ENCODE measurements around the gene MTMR12. TPM values are rescaled to one million over a fixed set of nuclear protein-coding genes. Genes with fewer than 3 reads are reported as not detected.

Gene MTMR12
- total and polyA plus RNA-seq, 2 of the 8 experiments (the other 6 are each of a cell fraction or from before 2014, with no cell fraction given), result 19.1 to 59.3 TPM

DNA sequence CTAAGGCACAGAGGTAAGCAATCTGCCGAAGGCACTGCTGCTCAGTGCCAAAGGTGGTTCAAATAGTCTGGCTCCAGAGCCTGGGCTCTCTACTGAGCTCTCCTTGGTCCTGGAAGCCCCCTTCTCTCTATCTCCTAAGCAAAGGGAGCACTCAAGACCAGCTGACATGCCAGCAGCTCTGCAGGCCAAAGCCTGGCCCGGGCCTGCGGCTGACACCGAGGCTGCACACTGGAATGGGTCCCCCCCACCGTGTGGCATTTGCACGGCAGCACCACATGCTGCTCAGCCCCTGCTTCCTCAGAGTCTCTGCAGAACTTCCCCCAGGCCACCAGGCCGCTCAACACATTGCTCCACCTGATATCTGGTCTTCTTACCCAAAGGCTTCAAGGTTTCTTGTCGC is 80.8 kb downstream of the MTMR12 start (continued):
- TF ChIP-seq ATF3 (IDR thresholded peaks at IDR 0.05; ENCODE audit: insufficient read depth, low read depth, low read length), result no peak
- TF ChIP-seq FOSL1 (IDR thresholded peaks at IDR 0.05; ENCODE audit: insufficient read depth, low read depth, low read length), result no peak
- TF ChIP-seq JUN (IDR thresholded peaks at IDR 0.05; ENCODE audit: low read depth, low read length), result no peak
- TF ChIP-seq TEAD4 (IDR thresholded peaks at IDR 0.05; ENCODE audit: low read depth, low read length), result no peak

All from H1 (cell line).